ENCODE results near the gene PLXND1.
"Not testable (repeated sequence)": the region's sequence is repeated elsewhere in the genome, so short reads cannot be mapped to it uniquely, and the experiment has no call there.

The PLXND1 gene

GRCh38 chr3:129615751-129616281 is 9.3 kb upstream of the PLXND1 start:
- DNase-seq (ENCODE audit: extremely low read depth in 1 of 2, low read depth in 1 of 2), result no peak

- DNase-seq (ENCODE audit: extremely low read depth in 1 of 2, low read depth in 1 of 2), result no peak
These were observed 8.5 kb upstream of the PLXND1 start for GRCh38 chr3:129614927-129615363.

GRCh38 chr3:129614435-129614834 is 8.0 kb upstream of the PLXND1 start:
- no peak for DNase-seq (ENCODE audit: extremely low read depth in 1 of 2, low read depth in 1 of 2)

- DNase-seq (ENCODE audit: extremely low read depth in 1 of 2, low read depth in 1 of 2), result no peak
These were observed 6.9 kb upstream of the PLXND1 start for GRCh38 chr3:129613367-129613740.

- DNase-seq (ENCODE audit: extremely low read depth in 1 of 2, low read depth in 1 of 2), result no peak
These were observed 6.3 kb upstream of the PLXND1 start for GRCh38 chr3:129612534-129613366.

DNA sequence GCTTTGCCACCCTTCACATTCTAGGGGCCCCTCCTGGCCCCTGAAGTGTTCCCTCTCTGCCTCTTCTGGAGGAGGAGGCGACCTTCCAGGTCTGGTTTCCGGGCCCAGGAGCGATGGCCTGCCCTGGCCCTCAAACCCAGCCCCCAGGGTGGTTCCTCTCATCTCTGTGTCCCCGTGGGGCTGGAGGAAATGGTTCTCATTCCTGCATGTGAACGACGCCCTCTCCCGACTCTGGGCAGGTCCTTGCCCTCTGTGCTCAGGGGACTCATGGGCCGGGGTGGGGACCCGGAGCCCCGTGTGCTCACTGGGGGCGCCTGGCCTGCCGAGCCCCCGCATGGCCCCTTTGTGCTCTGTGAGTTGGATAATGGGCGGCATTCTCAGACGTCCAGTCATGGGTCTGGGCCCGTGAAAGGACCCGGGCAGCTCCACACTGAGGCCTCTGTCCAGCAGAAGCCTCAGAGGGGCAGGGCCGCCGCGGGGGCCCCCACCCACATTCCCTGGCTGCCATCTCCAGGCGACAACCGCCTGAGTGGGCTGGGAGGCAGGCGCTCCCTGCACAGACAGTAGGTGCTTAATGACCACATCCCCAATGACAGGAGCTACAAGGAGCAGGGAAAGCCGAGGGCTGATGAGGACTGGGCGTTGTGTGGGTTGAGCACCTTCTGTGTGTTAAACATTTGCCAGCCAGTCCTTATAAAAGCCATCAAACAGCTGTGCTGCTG is 5.5 kb upstream of the PLXND1 start:
- DNase-seq (ENCODE audit: extremely low read depth in 1 of 2, low read depth in 1 of 2), result no peak

GRCh38 chr3:129611446-129611800 is 4.9 kb upstream of the PLXND1 start:
- DNase-seq (ENCODE audit: extremely low read depth in 1 of 2, low read depth in 1 of 2), result no peak

DNA sequence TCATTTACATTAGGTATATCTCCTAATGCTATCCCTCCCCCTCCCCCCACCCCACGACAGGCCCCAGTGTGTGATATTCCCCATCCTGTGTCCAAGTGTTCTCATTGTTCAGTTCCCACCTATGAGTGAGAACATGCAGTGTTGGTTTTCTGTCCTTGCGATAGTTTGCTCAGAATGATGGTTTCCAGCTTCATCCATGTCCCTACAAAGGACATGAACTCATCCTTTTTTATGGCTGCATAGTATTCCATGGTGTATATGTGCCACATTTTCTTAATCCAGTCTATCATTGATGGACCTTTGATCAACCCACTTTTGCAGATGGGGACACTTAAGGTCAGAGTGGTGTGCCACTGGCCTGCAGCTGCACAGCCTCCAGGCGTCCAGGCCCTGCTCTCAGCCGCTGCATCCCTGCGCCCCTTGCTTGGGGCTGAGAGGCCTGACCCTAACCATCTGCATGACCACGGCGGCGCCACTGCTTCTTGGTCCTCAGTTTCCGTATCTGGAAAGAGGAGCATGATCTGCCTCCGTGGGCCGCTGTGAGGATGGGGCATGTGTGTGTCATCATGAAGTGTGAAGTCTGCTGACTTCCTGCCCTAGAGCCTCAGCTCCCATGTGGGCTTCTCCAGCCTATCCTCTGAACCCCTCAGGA is 4.4 kb upstream of the PLXND1 start:
- not testable (repeated sequence) for DNase-seq (ENCODE audit: extremely low read depth in 1 of 2, low read depth in 1 of 2)

- DNase-seq (ENCODE audit: extremely low read depth in 1 of 2, low read depth in 1 of 2), result no peak
These were observed 3.8 kb upstream of the PLXND1 start for GRCh38 chr3:129610276-129610675.

DNA sequence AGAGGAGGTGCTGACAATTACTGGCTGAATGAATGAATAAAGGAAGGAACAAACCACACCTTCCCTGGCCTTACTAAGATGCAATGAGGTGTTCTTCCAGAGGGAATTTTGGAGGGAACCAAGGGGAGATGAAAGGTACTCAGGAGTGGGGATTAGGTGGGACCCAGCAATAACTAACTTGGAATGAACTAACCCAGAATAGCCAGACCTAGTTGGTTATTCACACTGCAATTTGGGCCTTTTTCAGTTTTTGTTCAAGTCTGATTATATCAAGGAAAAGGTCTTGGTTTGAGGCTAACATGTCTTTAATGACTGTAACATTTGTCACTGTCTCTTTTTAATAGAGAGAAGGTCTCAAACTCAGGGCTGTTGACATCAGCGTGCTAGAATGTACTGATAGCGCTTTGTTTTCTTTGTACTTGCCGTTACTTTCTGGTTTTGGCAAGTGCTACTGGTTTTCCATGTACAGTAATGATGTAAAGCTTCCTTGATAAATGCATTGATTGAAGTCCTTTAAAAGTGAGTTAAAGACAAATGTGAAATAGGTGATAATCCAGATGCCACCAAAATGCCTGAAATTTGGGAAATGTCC is 3.2 kb upstream of the PLXND1 start:
- DNase-seq (ENCODE audit: extremely low read depth in 1 of 2, low read depth in 1 of 2), result no peak

- no peak for DNase-seq (ENCODE audit: extremely low read depth in 1 of 2, low read depth in 1 of 2)
These were observed 2.6 kb upstream of the PLXND1 start for GRCh38 chr3:129608936-129609590.

DNA sequence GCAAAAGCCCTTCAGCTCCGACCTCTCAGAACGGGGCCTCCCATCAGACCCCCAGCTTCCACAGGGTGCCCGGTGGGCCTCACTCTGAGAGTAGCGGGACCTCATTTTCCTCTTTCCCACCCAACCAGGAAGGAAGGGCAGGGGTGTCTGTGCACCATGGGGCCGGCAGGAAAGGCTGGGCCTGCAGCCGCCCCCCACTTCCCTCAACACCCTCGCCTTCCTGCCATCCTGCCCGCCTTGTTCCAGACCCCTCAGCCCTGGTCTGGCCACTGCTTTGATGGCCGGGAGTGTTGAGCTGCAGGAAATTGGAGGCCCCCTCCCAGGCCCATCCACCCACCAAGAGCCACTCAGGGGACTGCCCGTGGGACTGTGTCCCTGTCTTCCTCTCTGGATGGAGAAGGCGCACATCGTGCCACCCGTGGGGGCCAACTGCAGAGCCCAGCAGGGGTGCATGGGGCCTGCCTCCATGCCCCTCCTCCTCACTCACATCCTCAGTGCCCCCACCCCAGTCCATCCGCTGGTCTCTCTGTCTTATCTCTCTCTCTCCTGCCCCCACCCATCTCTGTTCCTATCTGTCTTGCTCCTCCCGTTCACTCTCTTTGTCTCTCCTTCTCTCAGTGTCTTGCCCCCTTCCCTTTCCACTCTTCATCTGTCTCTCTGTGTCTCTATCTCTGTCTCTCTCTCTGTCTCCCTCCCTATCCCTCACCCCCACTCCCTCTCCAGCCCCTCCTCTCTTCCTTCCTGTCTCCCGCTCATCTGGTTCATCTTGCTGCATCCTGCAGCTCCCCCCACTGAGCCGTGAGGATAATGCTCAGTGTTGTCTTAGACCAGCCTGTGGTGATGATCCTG is 1.8 kb upstream of the PLXND1 start:
- DNase-seq (ENCODE audit: extremely low read depth in 1 of 2, low read depth in 1 of 2), result no peak

DNA sequence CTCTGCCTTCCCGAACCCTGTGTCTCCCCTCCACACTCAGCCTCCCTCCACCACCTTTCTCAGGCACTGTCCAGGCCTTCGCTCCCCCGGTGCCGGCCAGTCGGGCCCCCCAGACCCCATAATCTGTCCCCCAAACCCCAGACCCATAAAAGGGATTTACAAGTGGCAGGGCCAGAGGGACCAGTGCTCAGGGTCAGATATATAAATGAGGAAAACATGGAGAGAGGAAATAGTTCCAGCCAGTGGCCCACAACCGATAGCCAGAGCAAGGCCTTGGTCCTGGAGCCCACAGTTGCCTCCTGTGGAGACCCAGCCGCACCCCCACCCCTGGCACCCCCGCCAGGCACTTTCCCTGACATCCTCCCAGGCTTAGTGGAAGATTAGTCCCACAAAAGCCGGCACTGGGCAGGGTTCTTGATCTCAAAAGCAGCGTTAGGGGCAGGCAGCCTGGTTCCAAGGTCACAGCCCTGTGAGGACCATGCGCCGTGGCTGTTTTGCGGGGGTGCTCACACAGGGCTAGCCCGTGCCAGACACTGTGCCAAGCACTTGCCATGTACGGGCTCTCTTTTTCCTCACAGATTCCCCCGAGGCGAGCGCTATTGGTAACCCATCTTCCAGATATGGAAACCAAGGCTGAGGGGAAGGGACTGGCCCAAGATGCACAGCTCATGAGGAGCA is 1.1 kb upstream of the PLXND1 start:
- no peak for DNase-seq (ENCODE audit: extremely low read depth in 1 of 2, low read depth in 1 of 2)

DNA sequence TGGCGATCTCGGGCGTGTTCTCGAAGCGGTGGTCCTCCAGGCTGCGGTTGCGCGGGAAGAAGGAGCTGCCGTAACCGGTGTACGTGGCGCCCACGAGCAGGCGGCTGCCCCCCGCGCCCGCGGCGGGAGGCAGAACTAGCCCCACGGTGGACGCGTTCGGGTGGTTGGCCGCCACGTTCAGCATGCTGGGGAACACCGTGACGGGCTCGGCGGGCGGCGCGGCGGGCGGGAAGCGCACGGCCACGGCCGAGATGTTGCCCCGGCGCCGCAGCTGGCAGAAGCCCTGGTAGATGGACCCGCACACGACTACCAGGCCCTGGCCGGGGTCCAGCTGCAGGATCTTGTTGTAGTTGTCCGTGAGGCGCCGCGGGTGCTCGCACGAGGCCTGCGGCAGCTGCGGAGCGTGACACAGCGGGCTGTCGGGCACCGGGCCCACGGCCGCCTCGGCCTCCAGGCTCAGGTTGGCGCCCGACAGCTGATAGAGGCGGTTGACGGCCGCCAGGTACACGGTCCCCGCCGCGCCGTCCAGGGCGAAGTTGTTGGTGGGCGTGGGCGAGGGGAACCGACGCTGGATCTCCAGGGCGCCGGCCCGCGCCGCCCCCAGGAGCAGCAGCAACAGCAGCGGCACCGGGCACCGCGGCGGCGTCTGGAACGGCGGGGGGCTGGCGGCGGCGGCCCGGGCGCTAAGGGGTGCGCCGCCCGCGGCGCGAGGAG is 397 bp downstream of the PLXND1 start:
- no peak for DNase-seq (ENCODE audit: extremely low read depth in 1 of 2, low read depth in 1 of 2)

- no peak for DNase-seq (ENCODE audit: extremely low read depth in 1 of 2, low read depth in 1 of 2)
These were observed 1.1 kb downstream of the PLXND1 start for GRCh38 chr3:129605203-129605921.

DNA sequence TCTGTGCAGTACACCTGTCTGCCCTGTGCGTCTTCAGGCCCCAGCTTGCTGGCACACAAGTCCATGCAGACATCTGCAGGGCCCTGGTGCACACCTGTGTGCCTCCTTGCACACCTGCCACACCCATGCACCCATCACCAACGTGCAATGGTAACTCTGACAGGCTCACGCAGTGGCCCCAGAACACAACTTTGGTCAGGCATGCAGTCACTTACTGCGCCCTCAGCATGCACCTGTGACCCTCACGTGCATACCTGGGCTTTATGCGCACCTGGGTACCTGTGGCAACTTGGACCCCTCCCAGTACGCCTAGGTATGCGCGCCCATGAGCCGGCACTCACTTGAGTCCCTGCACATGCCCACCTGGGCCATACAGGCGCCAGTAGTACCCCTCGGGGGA is 1.7 kb downstream of the PLXND1 start:
- no peak for DNase-seq (ENCODE audit: extremely low read depth in 1 of 2, low read depth in 1 of 2)

- no peak for DNase-seq (ENCODE audit: extremely low read depth in 1 of 2, low read depth in 1 of 2)
These were observed 2.3 kb downstream of the PLXND1 start for GRCh38 chr3:129603991-129604749.
